Right cardiac atrium (tissue), 5 donors: Measurements from ENCODE around the gene BST2. TPM values are rescaled to one million over a fixed set of nuclear protein-coding genes. Genes with fewer than 3 reads are reported as not detected.

ENCODE experiments used
- ATAC-seq, 2 donors: fragments of 200-7000 bp; cut with Tn5 transposase; one replicate each; pipeline versions ENCODE4 v1.8.0 to v1.9.1; 2020; ENCODE audit warnings: moderate library complexity in 2 of 2, mild to moderate bottlenecking in 1 of 2
- DNase-seq, 3 donors: peaks; one replicate each; pipeline ENCODE4 v3.0.0-alpha.2; 2020
- H3K27ac ChIP-seq: one replicate; pipeline ENCODE4 v1.5.1; 2013; ENCODE audit warnings: mild to moderate bottlenecking, low read length, control low read depth, moderate library complexity
- H3K27me3 ChIP-seq: one replicate; pipeline ENCODE4 v1.6.1; 2013; ENCODE audit not compliant: control insufficient read depth, insufficient read depth
- H3K4me1 ChIP-seq: one replicate; pipeline ENCODE4 v1.6.1; 2013; ENCODE audit warnings: low read length; ENCODE audit not compliant: control insufficient read depth, insufficient read depth
- H3K4me3 ChIP-seq: one replicate; pipeline ENCODE4 v1.5.1; 2013; ENCODE audit warnings: low read length, control low read depth
- H3K9me3 ChIP-seq: one replicate; pipeline ENCODE4 v1.6.1; 2013; ENCODE audit warnings: low read length; ENCODE audit not compliant: control insufficient read depth
- WGBS: extraction: QIAGEN DNeasy Blood & Tissue Kit; methylation state at CpG from one replicate; pipeline ENCODE4 v1.1.7; 2013; 5-methylcytosine and 5-hydroxymethylcytosine counted together
- intact Hi-C, 4 donors: fragments of 100-400 bp; cut with DNase I; formaldehyde crosslinking; loops; one replicate each; pipeline versions ENCODE4 v1.11.0 to v1.14.0; 2022 to 2023
- polyA plus RNA-seq: library from polyadenylated mRNA; stranded (reverse); fragments of 200-250 nt; gene quantifications from one replicate; pipeline ENCODE4 v1.2.3, GENCODE V29; 2013
- total RNA-seq, 4 donors: library from RNA; stranded (reverse); fragmentation: NEBNext Ultra II Directional; extraction: Animal tissue kit (Norgen Biotek cat#: 25700); gene quantifications; one replicate each; pipeline ENCODE4 v1.2.1, GENCODE V29; 2021
- donor health status: healthy with polysubstance abuse.
- donor health status: DM: no; HTN: yes; CAD: no.
- donor health status: DM: no; HTN: no; CAD: no.
- donor health status: DM: no; HTN: yes; CAD: no; lungs with severe emphysema.
- donor health status: DM: yes; HTN: yes; CAD: no.

The BST2 gene
- total and polyA plus RNA-seq, 5 donors = 32.3 to 56.3 (median 43.9) TPM

GRCh38 chr19:17401628-17402027 is 3.8 kb downstream of the BST2 start:
- H3K4me3 ChIP-seq = no peak overlapping the region
- H3K27me3 ChIP-seq = no peaks in the 10 kb centered on the region
- ATAC-seq (no peak), DNase-seq (no peak)
- no peak overlapping the region for H3K27ac ChIP-seq
- WGBS = 65% methylated on average over 6 of the region's 6 CpGs
- no peaks in the 10 kb centered on the region for H3K4me1 ChIP-seq
- no peaks in the 10 kb centered on the region for H3K9me3 ChIP-seq
- intact Hi-C loops = no loop called here

GRCh38 chr19:17398902-17399527 is 6.4 kb downstream of the BST2 start:
- peak in 1 of 3 donors; percentile 25 for DNase-seq
- Histone ChIP-seq H3K4me3 (no peak overlapping the region), H3K4me1 (no peaks in the 10 kb centered on the region), H3K27me3 (no peaks in the 10 kb centered on the region), H3K27ac (no peak overlapping the region), H3K9me3 (no peaks in the 10 kb centered on the region)
- no peak for ATAC-seq
- intact Hi-C loops = loop anchor here in 2 of 4 donors (10.0 kb wide), 3 partner anchors 56 to 104 kb away; partner anchors contain the start of gene NXNL1 (in 1 of the 2)
- 42% methylated on average over 8 of the region's 8 CpGs for WGBS

- Histone ChIP-seq H3K9me3 (no peaks in the 10 kb centered on the region), H3K4me1 (no peaks in the 10 kb centered on the region), H3K27me3 (no peaks in the 10 kb centered on the region), H3K4me3 (no peak overlapping the region), H3K27ac (no peak overlapping the region)
- intact Hi-C loops = loop anchor here in 2 of 4 donors (10.0 kb wide), 3 partner anchors 60 to 100 kb away; partner anchors contain the start of gene NXNL1 (in 1 of the 2)
- ATAC-seq (peak; percentile 55 to 62), DNase-seq (peak; percentile 80 to 88 (median 85))
- WGBS = 18% methylated on average over 19 of the region's 19 CpGs
These were observed 10.5 kb downstream of the BST2 start for GRCh38 chr19:17394891-17395415.

- H3K27ac ChIP-seq = no peak within 1 kb of the TSS
- intact Hi-C loops = loop anchor here in 2 of 4 donors (10.0 kb wide), 3 partner anchors 61 to 99 kb away; partner anchors contain the start of gene NXNL1 (in 1 of the 2)
- no peaks in the 10 kb centered on the region for H3K27me3 ChIP-seq
- ATAC-seq = peak in 1 of 2 donors; percentile 11
- no peaks in the 10 kb centered on the region for H3K4me1 ChIP-seq
- H3K9me3 ChIP-seq = no peaks in the 10 kb centered on the region
- peak in 1 of 3 donors; percentile 48 for DNase-seq
- H3K4me3 ChIP-seq = no peak within 1 kb of the TSS
- 23% methylated on average over 41 of the region's 41 CpGs for WGBS
These were observed 11.5 kb downstream of the BST2 start, which contains the start of gene CCDC194 for GRCh38 chr19:17393914-17394313. CCDC194 (minus strand) TSS chr19:17394196; CDS start chr19:17394158, 38 bp downstream.

GRCh38 chr19:17393002-17393401 is 12.4 kb downstream of the BST2 start:
- WGBS = 40% methylated on average over 2 of the region's 2 CpGs
- intact Hi-C loops = loop anchor here in 2 of 4 donors (10.0 kb wide), 3 partner anchors 62 to 98 kb away; partner anchors contain the start of gene NXNL1 (in 1 of the 2)

GRCh38 chr19:17391371-17392151 is 13.9 kb downstream of the BST2 start:
- Histone ChIP-seq H3K4me3 (peak overlapping the region; percentile 35), H3K9me3 (no peaks in the 10 kb centered on the region), H3K4me1 (no peaks in the 10 kb centered on the region), H3K27ac (no peak overlapping the region), H3K27me3 (no peaks in the 10 kb centered on the region)
- ATAC-seq = no peak
- 12% methylated on average over 26 of the region's 26 CpGs for WGBS
- peak in 1 of 3 donors; percentile 31 for DNase-seq
- intact Hi-C loops = loop anchor here in 2 of 4 donors (10.0 kb wide), 3 partner anchors 63 to 97 kb away; partner anchors contain the start of gene NXNL1 (in 1 of the 2)

More at GRCh38 chr19:17393002-17393401, 12.4 kb downstream of the BST2 start:
- peak in 1 of 3 donors; percentile 30 for DNase-seq
- H3K27me3 ChIP-seq = no peaks in the 10 kb centered on the region
- no peak overlapping the region for H3K4me3 ChIP-seq
- no peak for ATAC-seq
- no peaks in the 10 kb centered on the region for H3K9me3 ChIP-seq
- no peak overlapping the region for H3K27ac ChIP-seq
- no peaks in the 10 kb centered on the region for H3K4me1 ChIP-seq

- Histone ChIP-seq H3K4me3 (peak overlapping the region; percentile 42), H3K27me3 (no peaks in the 10 kb centered on the region), H3K9me3 (no peaks in the 10 kb centered on the region), H3K27ac (no peak overlapping the region), H3K4me1 (no peaks in the 10 kb centered on the region)
- WGBS = under 1% methylated on average over 50 of the region's 50 CpGs
- peak; percentile 95 to 97 for ATAC-seq
- DNase-seq = peak; percentile 95 to 98 (median 97)
- intact Hi-C loops = loop anchor here in 2 of 4 donors (10.0 kb wide), 3 partner anchors 64 to 96 kb away; partner anchors contain the start of gene NXNL1 (in 1 of the 2)
These were observed 14.6 kb downstream of the BST2 start for GRCh38 chr19:17390665-17391370.

GRCh38 chr19:17389957-17390664 is 15.3 kb downstream of the BST2 start:
- H3K27ac ChIP-seq = no peak overlapping the region
- H3K4me3 ChIP-seq = peak overlapping the region; percentile 42
- intact Hi-C loops = loop anchor here in 3 of 4 donors (5.0 to 10.0 kb wide), 4 partner anchors 43 to 95 kb away; partner anchors contain the start of gene NXNL1 (in 1 of the 3)
- WGBS = 7% methylated on average over 37 of the region's 37 CpGs
- ATAC-seq (no peak), DNase-seq (peak in 1 of 3 donors; percentile 58)
- H3K4me1 ChIP-seq = no peaks in the 10 kb centered on the region
- no peaks in the 10 kb centered on the region for H3K9me3 ChIP-seq
- H3K27me3 ChIP-seq = no peaks in the 10 kb centered on the region

GRCh38 chr19:17389288-17389687 is 16.1 kb downstream of the BST2 start:
- Histone ChIP-seq H3K27me3 (no peaks in the 10 kb centered on the region), H3K27ac (no peak overlapping the region), H3K4me1 (no peaks in the 10 kb centered on the region), H3K9me3 (no peaks in the 10 kb centered on the region), H3K4me3 (no peak overlapping the region)
- intact Hi-C loops = loop anchor here in 3 of 4 donors (5.0 to 10.0 kb wide), 2 partner anchors 42 to 94 kb away; no protein-coding TSS in a partner anchor
- 55% methylated on average over 1 of the region's 1 CpG for WGBS
- ATAC-seq = no peak
- DNase-seq = no peak
